ENCODE measurements around the gene SLC39A10.

SLC39A10 gene

GRCh38 chr2:195763866-195764265, 106.8 kb downstream of the SLC39A10 start:
- no peak for TF ChIP-seq JUND (IDR thresholded peaks at IDR 0.05; ENCODE audit: low read depth)
- no peak for DNase-seq (ENCODE audit: low read depth in 1 of 2, low spot score in 1 of 2)
- in situ Hi-C loops (cut with HindIII; ENCODE audit: low pct_unique_long_range_greater_than_20kb, low sequenced_read_pairs) = no loop called here

- DNase-seq (ENCODE audit: low read depth in 1 of 2, low spot score in 1 of 2) = no peak
- in situ Hi-C loops (cut with HindIII; ENCODE audit: low pct_unique_long_range_greater_than_20kb, low sequenced_read_pairs) = no loop called here
- no peak for TF ChIP-seq JUND (IDR thresholded peaks at IDR 0.05; ENCODE audit: low read depth)
Measured at GRCh38 chr2:195766691-195767090, 109.7 kb downstream of the SLC39A10 start.

DNA sequence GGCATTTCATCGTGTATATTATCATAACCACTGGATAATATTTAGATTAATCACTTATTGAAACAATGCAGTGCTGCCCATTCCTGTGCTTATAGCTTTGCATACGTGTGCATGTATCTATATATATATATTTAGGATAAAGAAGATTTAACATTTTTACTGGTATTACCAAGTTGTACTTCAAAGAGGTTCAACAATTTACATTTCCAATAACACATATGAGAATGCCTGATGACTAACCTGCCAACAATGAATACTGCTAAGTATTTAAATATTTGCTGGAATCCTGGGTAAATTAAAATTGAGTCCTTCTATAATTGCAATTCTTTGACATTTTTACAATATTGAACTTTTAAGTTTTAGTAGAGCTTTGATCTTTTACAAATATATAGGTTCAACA, 111.4 kb downstream of the SLC39A10 start:
- no peak for DNase-seq (ENCODE audit: low read depth in 1 of 2, low spot score in 1 of 2)
- in situ Hi-C loops (cut with HindIII; ENCODE audit: low pct_unique_long_range_greater_than_20kb, low sequenced_read_pairs) = no loop called here
- no peak for TF ChIP-seq JUND (IDR thresholded peaks at IDR 0.05; ENCODE audit: low read depth)

DNA sequence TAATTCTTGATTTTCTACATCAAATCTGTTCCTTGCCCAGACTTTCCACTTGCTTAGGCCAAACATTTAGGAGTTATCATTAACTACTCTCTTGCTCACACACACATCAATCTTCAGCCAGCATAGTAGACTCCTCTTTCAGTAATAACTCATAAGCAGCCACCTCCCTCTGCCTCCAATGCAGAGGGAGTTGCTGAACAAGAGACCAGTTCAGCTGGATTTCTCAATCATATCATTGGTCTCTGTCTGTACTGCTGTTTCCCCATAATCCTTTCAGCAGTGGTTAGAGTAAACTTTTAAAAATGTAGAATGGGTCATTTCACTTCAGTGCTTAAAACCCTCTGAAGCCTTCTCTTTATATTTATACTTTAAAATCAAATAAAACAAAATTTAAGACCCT, 112.9 kb downstream of the SLC39A10 start:
- in situ Hi-C loops (cut with HindIII; ENCODE audit: low pct_unique_long_range_greater_than_20kb, low sequenced_read_pairs) = no loop called here
- peak in 1 of 2 experiments; percentile 2 for DNase-seq (ENCODE audit: low read depth in 1 of 2, low spot score in 1 of 2)
- TF ChIP-seq JUND (IDR thresholded peaks at IDR 0.05; ENCODE audit: low read depth) = no peak

DNA sequence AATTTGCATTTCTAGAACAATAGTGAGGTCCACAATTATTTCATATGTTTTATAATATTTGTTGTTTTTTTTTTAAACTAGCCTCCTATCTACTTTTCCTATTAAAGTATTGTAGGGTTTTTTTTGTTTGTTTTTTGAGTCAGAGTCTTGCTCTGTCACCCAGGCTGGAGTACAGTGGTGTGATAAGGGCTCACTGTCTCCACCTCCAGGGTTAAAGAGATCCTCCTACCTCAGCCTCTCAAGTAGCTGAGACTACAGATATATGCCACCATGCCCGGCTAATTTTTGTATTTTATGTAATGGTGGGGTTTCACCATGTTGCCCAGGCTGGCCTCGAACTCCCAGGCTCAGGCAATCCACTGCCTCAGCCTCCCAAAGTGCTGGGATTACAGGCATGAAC, 122.5 kb downstream of the SLC39A10 start:
- no peak for DNase-seq (ENCODE audit: low read depth in 1 of 2, low spot score in 1 of 2)
- no peak for TF ChIP-seq JUND (IDR thresholded peaks at IDR 0.05; ENCODE audit: low read depth)
- in situ Hi-C loops (cut with HindIII; ENCODE audit: low pct_unique_long_range_greater_than_20kb, low sequenced_read_pairs) = no loop called here

- in situ Hi-C loops (cut with HindIII; ENCODE audit: low pct_unique_long_range_greater_than_20kb, low sequenced_read_pairs) = no loop called here
- no peak for TF ChIP-seq JUND (IDR thresholded peaks at IDR 0.05; ENCODE audit: low read depth)
- no peak for DNase-seq (ENCODE audit: low read depth in 1 of 2, low spot score in 1 of 2)
Measured at GRCh38 chr2:195782156-195782555, 125.1 kb downstream of the SLC39A10 start.
